Mononuclear cell (primary cell): Measurements from ENCODE around the gene AIM2. TPM values are rescaled to one million over a fixed set of nuclear protein-coding genes. Genes with fewer than 3 reads are reported as not detected.

ENCODE experiments used
- H3K27me3 ChIP-seq: 2 replicates; pipeline ENCODE4 v1.6.0; 2011; ENCODE audit warnings: low read length, control low read depth; ENCODE audit not compliant: insufficient read depth
- H3K4me1 ChIP-seq: 2 replicates; pipeline ENCODE4 v1.5.1; 2011; ENCODE audit warnings: mild to moderate bottlenecking, low read length, control low read depth; ENCODE audit not compliant: insufficient read depth
- H3K4me3 ChIP-seq: 2 replicates; pipeline ENCODE4 v1.5.1; 2011; ENCODE audit warnings: mild to moderate bottlenecking, low read length, moderate library complexity
- H3K9me3 ChIP-seq: 2 replicates; pipeline ENCODE4 v1.5.1; 2011; ENCODE audit warnings: low read depth, mild to moderate bottlenecking, control low read depth, low read length
- total RNA-seq: library from RNA; depleted of rRNA; stranded (reverse); fragments of >200 nt; gene quantifications from one replicate; pipeline ENCODE4 v1.2.3, GENCODE V29; 2012

The AIM2 gene
- total RNA-seq, 1 donor, result 2.1 TPM

DNA sequence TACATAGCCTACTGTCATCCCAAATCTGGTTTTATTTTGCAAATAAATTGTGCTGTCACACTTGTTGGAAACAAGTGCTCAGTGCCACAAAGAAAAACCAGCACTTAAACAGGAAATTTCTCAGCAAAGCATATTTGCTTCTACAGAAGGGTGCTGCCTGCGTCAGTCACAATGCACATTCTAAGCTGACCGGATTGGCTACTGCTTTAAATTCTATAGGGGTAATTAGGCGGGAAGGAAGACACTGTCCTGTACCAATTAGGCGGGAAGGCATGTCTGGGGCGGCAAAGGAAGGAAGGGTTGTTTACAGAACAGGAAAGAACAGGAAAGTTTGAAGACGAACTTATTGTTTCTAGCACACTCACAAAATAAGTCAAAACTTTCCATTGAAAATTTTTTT, 64.1 kb downstream of the AIM2 start:
- Histone ChIP-seq H3K27me3 (no peaks in the 10 kb centered on the region), H3K4me1 (peaks cover 65% of the 10 kb centered on the region), H3K4me3 (peak overlapping the region; percentile 85), H3K9me3 (no peaks in the 10 kb centered on the region)

Other genes with a start within 250 kb of the AIM2 start
- gene MNDA, start 245.4 kb downstream of the AIM2 start, total RNA-seq, result 31.8 TPM
- gene PYHIN1, start 145.2 kb downstream of the AIM2 start, total RNA-seq, result 35.6 TPM
- 37.3 TPM for gene IFI16, start 66.9 kb downstream of the AIM2 start, total RNA-seq
- gene CADM3, start 94.8 kb upstream of the AIM2 start, total RNA-seq, result 0.10 TPM
- gene ACKR1, start 128.1 kb upstream of the AIM2 start, total RNA-seq, result not detected
- gene FCER1A, start 225.6 kb upstream of the AIM2 start, total RNA-seq, result 16.5 TPM